GM08714 (cell line): ENCODE data around the gene NOL9.

ENCODE experiments used
- H3K4me3 ChIP-seq: fragments of 200-500 bp; sonication (Bioruptor generic); 2 replicates; pipeline ENCODE4 v1.5.1; 2014; ENCODE audit warnings: mild to moderate bottlenecking, low read length, inconsistent platforms
- ZNF274 ChIP-seq: IDR thresholded peaks from 2 replicates; pipeline ENCODE4 v1.6.1; 2012; ENCODE audit warnings: mild to moderate bottlenecking, low read depth, low read length

NOL9 gene

GRCh38 chr1:6530504-6531160 lies 23.7 kb downstream of the NOL9 start:
- H3K4me3 ChIP-seq, result no peak overlapping the region
- no peak for TF ChIP-seq ZNF274

DNA sequence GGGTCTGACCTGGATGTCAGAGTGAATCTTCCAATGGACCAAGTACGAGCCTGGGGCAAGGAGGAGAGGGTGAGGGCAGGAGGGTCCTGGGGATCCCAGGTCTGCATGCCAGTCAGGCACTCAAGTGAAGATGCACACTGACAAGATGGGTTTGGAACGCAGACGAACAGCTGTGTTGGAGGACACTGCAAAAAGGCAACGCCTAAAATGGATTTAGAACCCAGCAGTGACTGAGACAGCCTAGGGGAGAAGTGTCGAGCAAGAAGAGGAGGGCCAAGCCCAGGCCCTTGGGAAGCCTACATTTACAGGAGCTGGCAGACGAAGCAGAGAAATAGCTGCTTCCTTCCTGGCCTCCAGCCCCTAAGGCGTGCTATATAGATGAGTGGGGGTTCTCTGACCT lies 25.8 kb downstream of the NOL9 start:
- H3K4me3 ChIP-seq, result no peak overlapping the region
- TF ChIP-seq ZNF274, result no peak

DNA sequence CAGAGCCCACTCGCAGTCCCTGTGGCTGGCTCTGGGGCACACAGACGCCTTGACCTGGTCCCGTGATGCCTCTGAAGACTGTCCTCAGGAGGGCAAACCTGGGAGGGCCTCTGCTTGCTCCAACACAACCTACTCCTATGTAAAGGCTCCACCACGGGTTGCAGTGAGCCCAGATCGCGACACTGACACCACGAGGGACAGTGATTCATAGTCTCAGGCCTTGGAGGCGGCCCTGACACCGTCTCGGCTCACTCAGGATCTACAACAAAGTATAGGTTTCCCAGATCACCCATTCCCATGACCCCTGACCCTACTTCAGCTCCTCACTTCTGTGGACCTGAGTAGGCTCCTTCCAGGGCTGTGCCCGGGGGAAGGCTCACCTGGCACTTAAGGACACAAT lies 28.0 kb downstream of the NOL9 start:
- TF ChIP-seq ZNF274, result no peak
- H3K4me3 ChIP-seq, result no peak overlapping the region

DNA sequence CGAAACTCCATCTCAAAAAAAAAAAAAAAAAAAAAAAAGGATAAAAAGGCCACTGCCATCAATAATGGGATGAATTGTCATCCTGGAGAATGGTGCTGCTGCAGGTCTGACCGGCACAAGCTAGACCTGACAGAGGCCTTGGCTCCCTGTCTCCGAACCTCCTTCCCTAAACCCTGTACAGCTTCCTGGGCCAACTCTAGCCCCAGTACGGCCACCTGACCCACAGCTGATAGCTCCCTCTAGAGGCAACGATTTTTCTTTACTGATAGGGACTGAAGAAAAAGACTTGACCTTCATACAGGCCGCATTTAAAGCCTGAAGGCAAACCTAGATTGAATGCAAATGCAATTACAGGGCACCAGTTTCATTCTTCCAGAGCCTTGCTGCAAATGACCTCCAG lies 30.7 kb downstream of the NOL9 start:
- no peak for TF ChIP-seq ZNF274

GRCh38 chr1:6521536-6521935 lies 32.8 kb downstream of the NOL9 start:
- H3K4me3 ChIP-seq, result no peak overlapping the region
- TF ChIP-seq ZNF274, result no peak

More for the DNA sequence above, 30.7 kb downstream of the NOL9 start:
- H3K4me3 ChIP-seq, result no peak overlapping the region

- no peak for TF ChIP-seq ZNF274
- H3K4me3 ChIP-seq, result no peak overlapping the region
Observed at GRCh38 chr1:6519935-6520671, 34.2 kb downstream of the NOL9 start.

- TF ChIP-seq ZNF274, result no peak
- no peak overlapping the region for H3K4me3 ChIP-seq
Observed at GRCh38 chr1:6519491-6519934, 34.8 kb downstream of the NOL9 start.

DNA sequence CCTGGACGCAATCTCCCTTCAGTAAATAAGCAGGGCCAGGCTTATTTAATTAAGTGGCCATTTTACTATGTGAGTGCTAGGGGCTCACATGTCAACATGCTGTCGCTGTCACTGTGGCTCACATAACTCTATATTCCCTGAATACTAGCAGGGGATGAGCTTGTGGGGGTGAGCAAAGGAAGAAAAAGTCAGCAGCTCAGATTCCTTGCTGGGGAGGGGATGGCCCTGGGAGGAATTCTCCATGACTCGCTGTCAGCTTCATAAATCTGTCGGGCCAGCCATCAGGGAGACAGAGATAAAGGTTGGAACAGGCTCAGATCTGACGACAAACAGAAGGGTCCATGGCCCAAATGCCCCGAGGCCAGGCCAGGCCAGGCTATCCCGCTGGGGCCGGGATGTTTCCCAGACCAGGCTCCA lies 36.9 kb downstream of the NOL9 start:
- H3K4me3 ChIP-seq, result no peak overlapping the region
- TF ChIP-seq ZNF274, result no peak

GRCh38 chr1:6515771-6516170 lies 38.5 kb downstream of the NOL9 start:
- TF ChIP-seq ZNF274, result no peak
- H3K4me3 ChIP-seq, result no peak overlapping the region

DNA sequence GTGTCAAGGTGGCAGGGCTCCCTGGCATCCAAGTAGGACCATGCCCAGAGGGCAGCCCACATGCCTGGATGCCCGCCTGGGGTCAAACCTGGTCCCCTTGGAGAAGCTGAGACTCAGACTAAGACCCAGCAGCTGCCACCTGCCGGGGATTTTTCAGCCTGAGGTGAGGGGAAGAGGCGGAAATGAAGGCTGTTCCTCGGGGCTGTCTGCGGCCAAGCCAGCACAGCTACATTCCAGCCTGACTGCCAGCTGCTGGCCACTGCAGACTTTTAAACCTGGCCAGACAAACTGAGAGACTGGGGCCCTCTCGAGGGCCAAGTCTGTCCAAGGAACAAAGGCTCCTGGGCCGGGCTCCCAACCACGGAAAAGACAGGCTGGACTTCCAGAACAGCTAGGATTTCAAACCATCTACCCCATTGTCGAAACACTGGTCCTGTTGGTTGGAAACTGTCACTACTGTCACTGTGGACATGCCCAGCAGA lies 41.0 kb downstream of the NOL9 start:
- no peak overlapping the region for H3K4me3 ChIP-seq
- TF ChIP-seq ZNF274, result no peak

DNA sequence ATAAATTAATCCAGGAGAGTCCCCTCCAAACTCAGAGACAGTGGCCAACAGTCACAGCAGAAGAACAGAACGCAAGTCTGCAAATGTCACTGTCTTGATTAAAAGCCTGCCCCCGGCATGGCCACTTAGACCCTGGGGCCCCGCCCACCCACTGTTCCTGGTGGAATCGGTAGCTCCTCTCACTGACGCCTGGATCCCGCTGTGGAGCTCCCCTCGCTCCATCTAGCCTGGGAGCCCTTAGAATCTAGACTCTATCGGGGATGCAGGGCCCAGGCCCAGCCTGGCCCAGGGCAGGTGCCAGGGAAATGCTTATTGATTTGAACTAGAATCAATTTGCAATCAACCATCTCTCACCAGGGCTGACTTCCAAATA lies 41.4 kb downstream of the NOL9 start:
- H3K4me3 ChIP-seq, result no peak overlapping the region
- no peak for TF ChIP-seq ZNF274

DNA sequence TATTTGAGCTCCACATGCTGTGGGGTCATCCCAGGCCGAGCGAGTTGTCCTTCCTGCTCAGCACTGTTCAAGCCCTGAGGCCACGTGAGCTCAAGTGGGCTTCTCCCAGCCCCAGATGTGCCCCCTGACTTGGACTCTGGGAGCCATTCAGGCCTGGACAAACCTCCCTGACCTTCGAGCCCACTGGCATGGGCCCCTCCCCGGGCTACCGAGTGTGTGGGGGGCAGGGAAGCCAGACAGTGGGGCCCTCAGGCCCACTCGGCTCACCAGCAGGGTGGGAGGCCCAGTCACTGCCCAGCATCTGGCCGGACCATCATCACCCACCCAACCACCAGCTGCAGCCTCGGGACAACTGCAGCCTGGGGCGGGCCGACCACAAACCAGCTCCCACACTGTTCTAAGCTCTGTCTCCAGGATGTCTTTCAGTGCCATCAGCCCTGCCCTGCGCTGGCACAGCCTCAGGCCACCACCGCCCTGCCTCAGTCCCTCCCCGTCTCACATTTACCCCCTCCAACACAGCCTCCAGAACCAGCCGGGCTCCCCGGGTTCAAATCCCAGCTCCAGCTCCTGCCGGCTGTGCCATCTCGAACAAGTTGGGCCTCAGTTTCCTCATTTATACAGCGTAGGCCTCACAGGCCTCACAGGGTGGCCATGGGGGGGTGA lies 41.9 kb downstream of the NOL9 start:
- no peak for TF ChIP-seq ZNF274
- H3K4me3 ChIP-seq, result no peak overlapping the region

- H3K4me3 ChIP-seq, result no peak overlapping the region
- TF ChIP-seq ZNF274, result no peak
Observed at GRCh38 chr1:6511561-6512244, 42.6 kb downstream of the NOL9 start.

- no peak for TF ChIP-seq ZNF274
- H3K4me3 ChIP-seq, result no peak overlapping the region
Observed at GRCh38 chr1:6511056-6511455, 43.3 kb downstream of the NOL9 start.
